GM19193 (cell line): ENCODE data around the gene KRTAP13-2.

Experiments
- POLR2A ChIP-seq: IDR thresholded peaks from 4 replicates; pipeline ENCODE4 v1.6.1; 2011; ENCODE audit not compliant: insufficient read depth, insufficient read length; ENCODE audit errors: extremely low read depth

The KRTAP13-2 gene, protein sequence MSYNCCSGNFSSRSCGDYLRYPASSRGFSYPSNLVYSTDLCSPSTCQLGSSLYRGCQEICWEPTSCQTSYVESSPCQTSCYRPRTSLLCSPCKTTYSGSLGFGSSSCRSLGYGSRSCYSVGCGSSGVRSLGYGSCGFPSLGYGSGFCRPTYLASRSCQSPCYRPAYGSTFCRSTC

DNA sequence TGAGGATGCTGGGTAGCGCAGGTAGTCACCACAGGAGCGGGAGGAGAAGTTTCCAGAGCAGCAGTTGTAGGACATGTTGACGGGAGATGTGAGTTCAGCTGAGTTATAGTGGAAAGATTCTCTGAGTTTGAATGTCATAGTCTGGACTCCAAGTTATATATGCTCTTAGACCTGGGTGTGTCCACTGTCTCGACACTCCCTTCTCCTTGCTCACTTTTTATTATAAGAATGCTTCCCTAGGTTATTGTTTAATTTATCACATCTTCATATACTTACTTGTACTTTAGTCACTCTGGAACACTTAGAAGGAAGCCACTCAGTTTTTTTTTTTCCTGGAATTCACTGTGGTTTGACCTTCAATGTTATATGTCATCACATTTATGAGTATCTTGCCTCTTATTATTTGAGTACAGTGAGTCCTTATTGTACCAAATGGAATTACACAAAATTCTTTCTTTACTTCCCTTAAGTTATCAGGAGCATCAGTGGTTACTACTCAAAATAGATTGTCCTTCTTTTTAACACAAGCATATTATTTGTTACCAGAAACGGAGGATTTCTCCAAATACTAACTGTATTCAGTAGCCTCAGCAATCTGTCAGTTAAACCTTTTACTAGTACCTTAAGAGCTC is at the start of gene KRTAP13-2:
Gene KRTAP13-2, minus strand, starts transcription at position 133 of the 632 bp plus-strand sequence. Its CDS starts 58 bp downstream, at position 75.
- TF ChIP-seq POLR2A, result no peak

DNA sequence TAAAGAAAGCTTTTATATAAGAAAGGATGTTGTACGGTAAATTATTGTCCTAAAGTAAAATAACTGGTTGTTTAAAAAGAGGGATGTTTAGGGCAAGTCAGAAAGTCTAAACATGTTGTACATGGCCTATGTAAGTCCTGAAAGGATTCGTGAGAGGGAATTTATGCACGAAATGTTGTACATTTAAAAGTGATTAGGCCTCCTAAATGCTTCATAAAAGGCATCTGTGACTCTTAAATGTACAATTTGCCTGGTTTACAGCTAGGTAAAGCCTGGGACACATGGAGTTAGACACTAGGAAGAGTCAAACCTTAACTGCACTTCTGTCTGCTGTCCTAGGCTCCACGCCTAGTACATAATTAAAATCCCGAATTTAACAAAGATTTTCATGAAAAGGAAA is 43.9 kb upstream of the KRTAP13-2 start:
- TF ChIP-seq POLR2A, result no peak

DNA sequence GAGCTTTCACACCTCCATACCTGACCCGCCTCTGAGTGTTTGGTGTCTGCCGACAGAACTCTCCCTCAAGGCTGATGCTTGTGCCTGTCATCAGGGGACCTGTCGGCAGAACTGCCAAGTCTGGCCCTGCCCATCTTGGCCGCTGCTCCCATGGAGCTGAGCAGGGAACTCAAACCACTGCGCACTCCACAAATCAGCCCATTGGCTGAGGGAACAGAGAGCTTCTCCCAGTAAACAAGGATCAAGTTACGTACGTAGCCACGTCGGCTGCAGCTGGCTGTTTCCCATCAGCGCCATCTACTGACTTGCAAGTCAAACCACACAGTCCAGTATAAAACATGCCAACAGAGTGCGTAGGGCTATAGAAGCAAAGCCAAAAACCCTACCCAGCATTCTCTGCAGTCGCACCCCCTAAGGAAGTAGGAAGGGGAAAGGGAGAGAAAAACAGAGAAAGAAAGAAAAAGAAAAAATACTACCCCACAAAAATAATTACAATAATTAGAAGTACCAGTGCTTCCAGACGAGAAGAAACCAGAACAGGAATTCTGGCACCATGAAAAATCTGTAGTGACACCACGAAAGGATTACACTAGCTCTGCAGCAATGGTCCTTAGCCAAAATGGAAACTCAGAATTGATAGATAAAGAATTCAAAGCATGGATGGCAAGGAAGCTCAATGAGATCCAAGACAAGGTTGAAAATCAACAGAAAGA is 36.9 kb upstream of the KRTAP13-2 start:
- TF ChIP-seq POLR2A, result no peak

DNA sequence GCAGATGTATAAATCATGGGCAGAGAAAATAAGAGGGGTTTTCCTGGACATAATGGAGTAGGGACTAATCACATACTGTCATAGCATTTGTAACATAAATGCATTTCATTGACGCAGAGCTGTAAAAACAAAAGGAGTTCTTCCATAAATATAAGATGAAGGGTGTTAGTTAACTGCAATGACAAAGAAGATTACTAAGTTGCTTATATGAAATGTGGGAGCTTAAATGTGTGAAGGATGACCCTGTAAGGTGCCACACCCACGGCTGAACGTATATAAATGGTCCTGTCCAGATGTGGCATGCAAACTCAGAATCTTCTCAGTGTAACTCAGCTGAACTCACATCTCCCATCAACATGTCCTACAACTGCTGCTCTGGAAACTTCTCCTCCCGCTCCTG is 23.7 kb upstream of the KRTAP13-2 start, which contains the start of gene KRTAP13-1:
Gene KRTAP13-1, plus strand, starts transcription at position 301 of the 400 bp plus-strand sequence. Its CDS starts 56 bp downstream, at position 357.
- no peak for TF ChIP-seq POLR2A

DNA sequence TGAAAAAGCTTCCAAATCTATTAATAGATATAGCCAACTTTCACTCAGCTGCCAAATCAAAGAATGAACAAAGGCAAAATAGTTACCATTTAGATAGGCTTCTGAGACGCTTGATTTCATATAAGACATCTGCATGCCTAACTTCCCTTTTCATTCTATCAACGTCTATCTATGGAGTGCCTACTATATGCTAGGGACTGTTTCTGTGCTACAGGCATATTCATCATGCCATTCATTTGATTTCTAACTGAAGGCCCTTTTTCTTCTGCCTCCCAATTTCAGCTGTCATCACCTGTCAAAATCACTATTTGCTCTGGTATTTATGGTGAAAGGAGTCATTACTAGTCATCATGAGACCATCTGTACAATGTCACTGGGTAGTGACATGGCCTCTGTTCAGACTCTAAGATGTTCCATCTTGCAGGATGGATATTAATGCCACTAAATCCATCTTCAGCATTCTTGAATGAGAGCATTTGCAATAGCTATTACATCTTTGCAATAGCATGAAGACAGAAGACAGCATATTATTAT is 19.5 kb upstream of the KRTAP13-2 start:
- no peak for TF ChIP-seq POLR2A

DNA sequence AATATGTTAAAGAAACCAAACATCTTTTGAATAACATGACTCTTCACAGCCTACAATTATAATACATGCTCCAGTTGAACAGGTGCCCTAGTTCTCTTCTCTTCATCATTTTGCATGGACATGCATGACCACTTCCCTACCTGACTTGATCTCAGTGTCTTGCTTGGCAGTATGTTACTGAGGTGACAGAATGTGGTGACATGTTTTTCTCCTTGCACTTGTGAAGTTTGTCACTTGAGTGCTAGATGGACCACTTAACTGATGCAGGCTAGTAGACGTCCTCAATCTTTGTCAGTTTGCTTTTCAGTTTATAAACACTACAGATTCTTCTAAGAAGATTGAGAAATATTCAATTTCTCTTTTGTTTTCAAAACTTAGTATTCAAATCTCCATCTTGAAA is 10.1 kb upstream of the KRTAP13-2 start:
- TF ChIP-seq POLR2A, result no peak

DNA sequence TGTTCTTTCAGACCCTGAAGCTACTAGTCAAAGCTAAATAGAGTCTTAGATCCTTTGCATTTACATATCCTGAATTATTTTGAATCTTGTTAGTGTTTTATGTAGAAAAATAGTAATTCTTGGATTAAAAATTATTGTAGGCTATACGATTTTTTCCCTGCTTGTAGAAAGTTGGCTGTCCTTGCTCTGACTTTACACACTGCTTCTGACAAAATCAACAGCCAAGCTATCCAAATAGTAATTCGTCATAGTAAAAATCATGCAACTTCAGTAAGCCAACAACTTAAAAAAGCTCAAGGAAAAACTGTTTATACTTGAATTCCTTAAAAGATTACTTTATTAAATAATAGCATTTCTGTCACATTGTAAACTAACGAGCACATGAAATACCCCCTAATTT is 16.2 kb downstream of the KRTAP13-2 start:
- no peak for TF ChIP-seq POLR2A

DNA sequence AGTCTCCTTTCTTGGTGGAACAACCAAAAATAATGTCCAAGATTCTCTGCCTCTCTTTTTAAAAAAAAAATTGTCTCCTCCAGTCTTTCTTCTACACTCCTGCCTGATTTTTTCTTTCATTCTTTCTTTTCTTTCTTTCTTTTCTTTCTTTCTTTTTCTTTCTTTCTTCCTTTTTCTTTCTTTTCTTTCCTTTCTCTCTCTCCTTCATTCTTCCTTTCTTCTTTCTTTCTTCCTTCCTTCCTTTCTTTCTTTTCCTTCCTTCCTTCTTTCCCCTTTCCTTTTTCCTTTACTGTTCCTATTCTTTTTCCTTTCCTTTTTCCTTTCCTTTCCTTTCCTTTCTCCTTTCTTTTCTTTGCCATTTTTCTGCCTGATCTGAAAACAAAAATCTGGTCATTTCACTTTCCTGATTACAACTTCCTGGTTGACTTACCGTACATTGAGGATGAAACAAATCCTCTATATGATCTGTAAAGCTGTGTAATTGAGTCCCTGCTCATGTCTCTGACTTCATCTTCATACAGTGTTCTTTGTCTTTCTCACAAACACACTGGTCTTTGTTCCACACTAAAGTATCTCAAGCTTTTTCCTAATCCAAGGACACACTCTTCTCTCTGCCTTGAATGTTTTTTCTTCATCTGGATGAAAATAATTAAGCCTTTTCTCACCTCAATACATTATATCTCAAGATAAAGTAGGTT is 17.6 kb downstream of the KRTAP13-2 start:
- no peak for TF ChIP-seq POLR2A

DNA sequence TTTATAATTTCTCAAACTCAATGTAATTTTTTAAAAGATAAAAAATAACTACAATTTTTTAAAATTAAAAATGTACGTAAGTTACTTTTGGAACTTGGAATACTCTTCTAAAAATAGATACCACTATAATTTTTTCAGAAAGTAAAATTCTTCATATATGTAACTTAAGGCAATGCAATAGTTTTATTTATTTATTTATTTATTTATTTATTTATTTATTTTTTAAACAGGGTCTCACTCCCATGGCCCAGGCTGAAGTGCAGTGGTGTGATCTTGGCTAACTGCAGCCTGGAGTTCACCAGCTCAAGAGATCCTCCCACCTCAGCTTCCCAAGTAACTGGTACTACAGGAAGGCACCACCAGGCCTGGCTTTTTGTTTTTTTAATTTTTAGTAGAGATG is 20.5 kb downstream of the KRTAP13-2 start:
- no peak for TF ChIP-seq POLR2A

DNA sequence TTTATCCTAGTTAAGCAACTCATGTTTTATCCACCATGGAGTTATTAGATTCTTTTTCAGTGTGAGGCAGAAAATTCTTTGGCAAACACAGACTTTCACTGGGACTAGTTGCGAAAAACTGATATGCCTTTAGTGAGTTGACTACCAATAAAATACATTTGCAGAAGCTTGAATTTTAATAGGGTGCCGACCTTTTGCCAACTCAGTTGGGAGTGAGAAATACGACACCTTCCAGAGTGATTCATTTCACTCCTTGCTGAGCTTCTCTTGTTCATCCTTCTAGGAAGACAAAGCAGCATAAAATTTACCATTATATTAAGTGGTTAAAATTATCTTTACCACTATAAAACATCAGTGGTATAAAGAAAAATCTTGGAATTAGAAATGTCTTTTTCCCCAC is 22.5 kb downstream of the KRTAP13-2 start:
- no peak for TF ChIP-seq POLR2A

DNA sequence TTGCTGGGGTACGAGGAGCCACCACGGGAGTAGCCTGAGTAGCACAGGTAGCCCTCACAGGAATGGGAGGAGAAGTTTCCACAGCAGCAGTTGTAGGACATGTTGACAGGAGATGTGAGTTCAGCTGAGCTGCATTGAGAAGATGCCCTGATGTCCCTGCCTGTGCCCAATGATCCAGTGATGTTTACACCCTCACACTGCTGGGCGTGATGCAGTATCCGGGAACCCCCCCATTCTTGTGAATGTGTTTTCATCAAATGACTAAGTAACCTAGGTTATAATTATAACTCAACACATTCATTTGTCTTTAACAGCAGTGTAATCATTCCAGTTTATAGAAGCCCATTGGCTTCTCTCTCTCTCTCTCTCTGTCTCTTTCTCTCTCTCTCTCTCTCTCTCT is 23.6 kb downstream of the KRTAP13-2 start, which contains the start of gene KRTAP23-1:
Gene KRTAP23-1, minus strand, starts transcription at position 101 of the 400 bp plus-strand sequence. Its CDS starts 0 bp downstream, at position 101.
- TF ChIP-seq POLR2A, result no peak

DNA sequence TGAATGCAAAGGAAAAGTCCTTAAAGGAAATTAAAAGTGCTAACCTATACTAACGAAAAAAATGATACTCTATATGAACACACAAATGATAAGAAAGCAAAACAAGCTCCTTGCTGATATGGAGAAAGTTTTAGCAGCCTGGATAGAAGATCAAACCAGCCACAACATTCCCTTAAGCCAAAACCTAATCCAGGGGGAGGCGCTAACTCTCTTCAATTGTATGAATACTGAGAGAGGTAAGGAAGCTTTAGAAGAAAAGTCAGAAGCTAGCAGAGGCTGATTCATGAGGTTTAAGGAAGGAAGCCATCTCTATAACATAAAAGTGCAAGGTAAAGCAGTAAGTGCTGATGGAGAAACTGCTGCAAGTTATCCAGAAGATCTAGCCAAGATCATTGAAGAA is 27.1 kb downstream of the KRTAP13-2 start:
- no peak for TF ChIP-seq POLR2A

DNA sequence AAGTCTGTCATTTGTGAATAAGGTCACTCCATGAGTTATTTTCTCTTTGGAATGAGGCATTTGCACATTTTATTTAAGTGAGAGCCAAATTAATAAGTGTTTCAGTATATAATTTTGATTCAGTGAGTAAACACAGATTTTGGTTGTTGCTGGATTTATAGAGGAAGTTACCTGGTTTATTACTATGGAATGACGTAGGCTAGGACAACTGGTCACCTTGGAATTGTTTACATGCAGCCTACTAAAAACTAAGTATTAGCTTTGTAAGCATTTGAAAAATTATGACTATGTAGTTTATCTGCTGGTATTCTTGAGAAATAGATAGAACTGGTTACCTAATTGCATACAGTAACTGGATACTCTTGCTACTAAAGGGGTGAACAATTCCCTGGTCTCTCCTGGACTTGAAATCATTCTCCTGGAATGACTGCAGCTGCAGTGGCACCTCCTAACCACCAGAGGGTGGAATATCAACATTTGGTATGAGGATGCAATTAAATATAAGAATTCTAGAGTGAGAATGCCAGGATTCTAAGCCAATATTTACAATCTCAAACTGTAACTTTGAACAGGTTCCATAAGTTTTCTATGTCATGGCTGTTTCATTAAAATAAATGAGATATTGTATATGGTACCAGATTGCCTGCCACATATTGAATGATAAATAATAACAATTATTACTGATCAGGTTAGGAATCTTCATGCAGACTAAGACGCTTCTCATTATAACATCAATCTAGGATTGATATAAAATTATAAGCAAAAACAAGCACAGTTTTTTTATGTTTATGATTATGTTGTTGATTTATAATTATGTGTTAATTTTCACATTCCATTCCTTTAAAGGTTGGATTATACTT is 31.1 kb downstream of the KRTAP13-2 start:
- TF ChIP-seq POLR2A, result no peak

DNA sequence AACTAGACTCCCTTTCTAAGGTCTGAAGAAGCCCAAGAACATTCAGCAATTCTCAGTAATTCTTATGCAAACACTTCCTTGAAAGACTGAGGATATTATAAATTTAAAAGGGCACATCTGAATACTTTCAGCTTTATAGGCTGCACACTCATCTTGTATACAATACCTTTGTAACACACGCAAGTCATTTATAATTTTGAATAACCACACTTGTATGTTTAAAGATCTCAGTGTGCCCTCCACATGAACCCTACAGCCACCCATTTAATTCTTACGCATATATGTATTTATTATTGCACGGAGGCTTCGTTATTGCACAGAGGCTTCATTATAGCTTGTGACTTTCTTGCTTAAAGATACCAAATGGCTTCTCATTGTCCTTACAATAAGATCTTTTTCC is 33.4 kb downstream of the KRTAP13-2 start:
- TF ChIP-seq POLR2A, result no peak
